Right lobe of liver (tissue), 6 donors: ENCODE data around the gene NOD1. TPM values are rescaled to one million over a fixed set of nuclear protein-coding genes. Genes with fewer than 3 reads are reported as not detected.

Source experiments
- ATAC-seq, 4 donors: fragments of 200-7000 bp; cut with Tn5 transposase; one replicate each; pipeline ENCODE4 v1.9.1; 2020; ENCODE audit warnings: mild to moderate bottlenecking in 4 of 4, moderate library complexity in 4 of 4
- DNase-seq, 3 donors: peaks; one replicate each; pipeline ENCODE4 v3.0.0-alpha.2; 2020
- H3K27ac ChIP-seq, 3 donors: fragments of 200-600 bp; one replicate each; pipeline ENCODE4 v1.8.0; 2022
- H3K27me3 ChIP-seq, 2 donors: fragments of 200-600 bp; one replicate each; pipeline ENCODE4 v1.8.0; 2022
- H3K36me3 ChIP-seq, 4 donors: fragments of 200-600 bp; sonication (generic) in 1 of 4; one replicate each; pipeline versions ENCODE4 v1.5.1 to v1.8.0; 2017 to 2022; ENCODE audit warnings: control low read depth in 1 of 4
- H3K4me1 ChIP-seq, 4 donors: fragments of 200-600 bp; sonication (generic) in 1 of 4; one replicate each; pipeline versions ENCODE4 v1.5.1 to v1.8.0; 2017 to 2022; ENCODE audit warnings: control low read depth in 1 of 4
- H3K4me3 ChIP-seq, 3 donors: fragments of 200-600 bp; one replicate each; pipeline ENCODE4 v1.8.0; 2022
- H3K9me3 ChIP-seq, 4 donors: fragments of 200-600 bp; sonication (generic) in 1 of 4; one replicate each; pipeline versions ENCODE4 v1.5.1 to v1.8.0; 2017 to 2022; ENCODE audit warnings: control low read depth in 1 of 4
- CTCF ChIP-seq, 4 donors: fragments of 200-600 bp in 3 of 4; fragments of 450-650 bp in 1 of 4; IDR thresholded peaks; one replicate each; pipeline versions ENCODE4 v1.5.1 to v1.8.0; 2016 to 2022; ENCODE audit warnings: antibody characterized with exemption in 4 of 4, mild to moderate bottlenecking in 2 of 4
- POLR2A ChIP-seq: fragments of 450-650 bp; IDR thresholded peaks from one replicate; pipeline ENCODE4 v1.6.1; 2017; ENCODE audit warnings: antibody characterized with exemption, mild to moderate bottlenecking
- WGBS: methylation state at CpG from one replicate; pipeline ENCODE4 v1.1.6; 2018; ENCODE audit warnings: low coverage, low lambda C conversion rate; ENCODE audit not compliant: insufficient coverage; ENCODE audit errors: missing lambda C conversion rate; 5-methylcytosine and 5-hydroxymethylcytosine counted together
- intact Hi-C, 2 donors: fragments of 100-400 bp; cut with DNase I; formaldehyde crosslinking; loops; one replicate each; pipeline versions ENCODE4 v1.11.2 to v1.14.1; 2022
- total RNA-seq, 6 experiments: library from RNA; depleted of rRNA in 2 of 6; stranded (reverse); fragments of >200 nt in 2 of 6; fragmentation: NEBNext Ultra II Directional in 3 of 6; extraction: Animal tissue kit (Norgen Biotek cat#: 25700) in 3 of 6; gene quantifications; one replicate each; pipeline versions ENCODE4 v1.1.0 to v1.2.4, GENCODE V29; 2016 to 2023
- donor health status: DM: no; HTN: yes; CAD: no.
- donor health status: DM: no; HTN: no; CAD: no.
- donor health status: DM: no; HTN: no; CAD: no.
- donor health status: DM: no; HTN: yes; CAD: no.
- donor health status: DM: no; HTN: yes; CAD: no.

The NOD1 gene
- total RNA-seq, 6 experiments from 2014 or later = 1.7 to 5.3 (median 2.7) TPM

- Histone ChIP-seq H3K27ac (no peak overlapping the region), H3K4me1 (peaks cover 0 to 21% (median 5%) of the 10 kb centered on the region in 4 donors), H3K36me3 (peaks cover 0 to 3% (median 0%) of the 10 kb centered on the region in 4 donors), H3K4me3 (no peak overlapping the region), H3K27me3 (no peaks in the 10 kb centered on the region), H3K9me3 (no peaks in the 10 kb centered on the region)
- intact Hi-C loops = no loop called here
- WGBS = 60% methylated on average over 1 of the region's 7 CpGs
- DNase-seq (no peak), ATAC-seq (no peak)
- TF ChIP-seq POLR2A (no peak), CTCF (IDR thresholded peaks at IDR 0.05) (no peak)
Measured at GRCh38 chr7:30436046-30436445, 42.5 kb downstream of the NOD1 start.

DNA sequence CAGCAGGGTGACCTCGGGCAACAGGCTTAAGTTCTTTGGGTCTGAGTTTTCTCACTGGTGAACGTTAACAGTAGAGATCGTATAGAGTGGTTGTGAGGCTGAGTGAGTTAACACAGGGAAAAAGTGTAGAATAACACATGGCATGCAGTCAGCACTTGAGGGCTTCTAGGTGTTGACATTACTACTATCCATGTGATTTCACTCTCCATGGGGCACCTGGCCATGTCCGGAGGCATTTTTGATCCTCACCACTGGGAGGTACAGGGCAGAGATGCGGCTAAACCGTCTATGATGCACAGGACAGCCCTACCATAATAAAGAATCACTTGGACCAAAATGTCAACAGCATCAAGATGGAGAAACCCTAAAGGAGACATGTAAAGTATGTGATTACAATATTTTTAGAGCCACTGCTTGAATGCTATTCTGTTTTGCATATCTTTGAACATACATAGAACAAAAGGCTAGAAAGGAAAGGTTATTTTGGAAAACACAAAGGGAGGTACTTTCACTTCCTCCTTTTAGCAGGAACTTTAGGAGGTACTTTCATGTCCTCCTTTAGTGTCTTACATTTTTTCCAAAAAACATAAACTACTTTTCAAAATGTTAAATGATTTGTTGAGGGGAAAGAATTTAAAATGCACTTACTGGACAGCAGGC lies 44.3 kb downstream of the NOD1 start:
- Histone ChIP-seq H3K4me3 (no peak overlapping the region), H3K9me3 (no peaks in the 10 kb centered on the region), H3K27ac (no peak overlapping the region), H3K27me3 (no peaks in the 10 kb centered on the region), H3K4me1 (peaks cover 0 to 29% (median 11%) of the 10 kb centered on the region in 4 donors), H3K36me3 (peaks cover 0 to 3% (median 0%) of the 10 kb centered on the region in 4 donors)
- no peak for TF ChIP-seq POLR2A
- TF ChIP-seq CTCF (IDR thresholded peaks at IDR 0.05) = no peak
- 80% methylated on average over 6 of the region's 6 CpGs for WGBS
- ATAC-seq = no peak
- DNase-seq = peak in 1 of 3 donors; percentile 35
- intact Hi-C loops = no loop called here

DNA sequence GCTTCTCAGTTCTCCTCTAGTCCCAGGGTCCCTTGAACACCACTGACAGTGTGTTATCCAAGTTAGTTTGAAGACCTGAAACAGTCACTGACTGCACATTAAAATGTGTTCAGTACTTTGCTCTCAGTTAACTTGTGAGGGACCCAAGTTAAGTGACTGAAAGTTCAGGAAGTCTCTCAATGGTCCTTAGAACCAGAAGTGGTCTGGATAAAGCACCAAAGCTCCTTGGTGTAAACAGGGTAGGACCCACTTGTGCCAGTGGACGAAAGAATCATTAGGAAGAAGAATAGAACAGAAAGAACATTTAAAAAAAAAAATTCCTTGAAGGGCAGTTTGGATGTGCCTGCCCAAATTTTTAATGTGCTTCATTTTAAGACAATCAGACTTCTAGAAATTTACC lies 45.1 kb downstream of the NOD1 start:
- no peak overlapping the region for H3K4me3 ChIP-seq
- TF ChIP-seq CTCF (IDR thresholded peaks at IDR 0.05) = no peak
- TF ChIP-seq POLR2A = no peak
- intact Hi-C loops = no loop called here
- peaks cover 0 to 37% (median 14%) of the 10 kb centered on the region in 4 donors for H3K4me1 ChIP-seq
- H3K9me3 ChIP-seq = no peaks in the 10 kb centered on the region
- ATAC-seq = no peak
- no peak for DNase-seq
- H3K36me3 ChIP-seq = peaks cover 0 to 3% (median 0%) of the 10 kb centered on the region in 4 donors
- WGBS = 88% methylated on average over 1 of the region's 1 CpG
- no peaks in the 10 kb centered on the region for H3K27me3 ChIP-seq
- H3K27ac ChIP-seq = peak overlapping the region in 1 of 3 donors; percentile 55

DNA sequence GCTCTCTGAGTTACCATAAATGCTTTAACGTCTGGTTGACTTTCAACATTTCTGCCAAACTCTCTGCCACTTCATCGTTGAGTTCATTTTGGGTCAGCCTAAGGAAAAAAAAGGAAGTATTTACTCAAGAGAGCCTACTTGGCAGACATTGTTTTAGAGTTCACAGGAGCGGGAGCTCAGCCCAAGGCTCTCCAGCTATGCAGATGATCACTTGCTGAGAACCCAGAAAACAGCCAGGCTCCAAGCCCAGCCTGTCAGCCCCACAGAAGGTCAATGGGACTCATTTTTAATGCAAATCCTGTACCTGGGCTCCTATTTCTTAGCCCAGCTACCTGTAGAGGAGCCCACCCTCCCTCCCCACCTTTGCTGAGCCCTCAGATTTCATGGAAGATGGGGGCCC lies 45.5 kb downstream of the NOD1 start:
- WGBS = 8% methylated on average over 3 of the region's 3 CpGs
- Histone ChIP-seq H3K27me3 (no peaks in the 10 kb centered on the region), H3K27ac (peak overlapping the region in 1 of 3 donors; percentile 55), H3K4me1 (peaks cover 0 to 40% (median 14%) of the 10 kb centered on the region in 4 donors), H3K4me3 (no peak overlapping the region), H3K36me3 (peaks cover 0 to 3% (median 0%) of the 10 kb centered on the region in 4 donors), H3K9me3 (no peaks in the 10 kb centered on the region)
- ATAC-seq (peak; percentile 74 to 87 (median 84)), DNase-seq (peak in 2 of 3 donors; percentile 72 to 73)
- TF ChIP-seq CTCF (IDR thresholded peaks at IDR 0.05) (no peak), POLR2A (no peak)
- intact Hi-C loops = no loop called here
